Left forelimb (tissue), 1 donor: ENCODE results near the gene ENTREP1.

ENCODE experiments used
- DNase-seq: peaks from one replicate; pipeline ENCODE4 v3.0.0-alpha.2; 2018; ENCODE audit warnings: low spot score

Gene ENTREP1

DNA sequence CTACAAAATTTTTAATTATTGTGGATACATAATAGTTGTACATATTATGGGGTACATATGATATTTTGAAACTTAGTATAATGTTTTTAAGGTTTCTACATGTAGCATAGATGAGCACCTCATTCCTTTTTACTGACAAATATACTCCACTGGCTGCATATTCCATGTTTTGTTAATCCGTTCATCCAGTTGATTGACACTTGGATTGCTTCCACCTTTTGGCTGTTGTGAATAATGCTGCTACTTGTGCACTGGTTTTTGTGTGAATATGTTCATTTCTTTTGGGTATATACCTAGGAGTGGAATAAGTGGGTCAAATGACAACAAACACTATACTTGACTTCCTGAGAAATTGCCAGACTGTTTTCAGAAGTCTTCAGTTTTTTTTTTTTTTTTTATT is 2.8 kb upstream of the ENTREP1 start:
- no peak for DNase-seq

DNA sequence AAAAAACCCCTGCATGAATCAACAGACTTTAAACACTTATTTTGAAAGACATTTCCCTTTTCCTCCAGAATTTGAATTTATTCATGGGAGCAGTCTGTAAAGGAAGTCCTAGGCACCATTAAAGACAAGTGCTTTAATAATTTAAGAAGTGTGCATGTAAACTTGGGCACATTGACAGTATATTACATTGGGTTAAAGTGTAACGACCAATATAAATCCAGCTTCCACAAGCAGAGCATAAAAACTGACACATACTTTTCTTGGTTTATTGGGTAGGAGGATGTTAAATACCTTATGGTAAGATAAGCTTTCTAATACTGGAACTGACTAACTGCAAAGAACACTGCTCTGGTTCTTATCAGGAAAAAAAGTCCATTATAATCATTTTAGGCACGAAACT is 1.2 kb upstream of the ENTREP1 start:
- no peak for DNase-seq

DNA sequence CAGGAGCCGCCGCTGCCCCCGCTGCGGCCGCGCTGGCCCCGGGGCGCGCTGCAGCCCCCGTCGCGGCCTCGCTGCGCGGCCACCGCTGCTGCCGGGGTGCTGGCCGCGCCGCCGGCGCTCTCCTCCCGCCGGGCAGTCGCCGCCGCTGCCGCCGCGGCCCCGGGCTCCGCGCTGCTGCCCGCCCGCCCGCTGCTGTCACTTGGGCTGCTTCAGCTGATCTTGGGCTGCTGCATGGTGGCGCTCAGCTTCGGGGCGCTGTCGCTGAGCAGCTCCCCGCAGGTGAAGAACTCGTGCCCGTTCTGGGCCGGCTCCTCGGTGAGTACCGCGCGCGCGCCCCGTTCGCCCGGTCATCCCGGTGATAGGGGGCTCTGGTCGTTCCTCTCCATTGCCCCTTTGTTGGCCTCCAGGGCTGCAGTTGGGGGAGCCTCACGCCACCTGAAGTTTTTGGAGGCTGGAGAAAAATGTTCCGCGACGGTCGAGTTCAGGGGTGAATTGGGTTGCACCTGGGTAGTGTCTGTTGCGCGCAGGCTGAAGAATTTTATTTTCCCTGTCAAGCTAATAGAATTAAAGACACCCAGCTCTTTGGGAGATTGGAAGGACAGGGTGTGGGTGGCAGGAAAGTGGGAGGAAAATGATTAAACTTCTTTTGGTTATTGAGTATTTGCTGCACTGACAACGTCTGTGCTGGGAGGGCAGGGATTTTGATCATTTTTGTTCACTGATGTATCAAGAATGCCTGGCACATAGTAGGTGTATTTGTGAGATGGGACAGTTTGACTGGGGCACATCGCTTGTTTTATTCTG is 596 bp downstream of the ENTREP1 start:
- DNase-seq = no peak

DNA sequence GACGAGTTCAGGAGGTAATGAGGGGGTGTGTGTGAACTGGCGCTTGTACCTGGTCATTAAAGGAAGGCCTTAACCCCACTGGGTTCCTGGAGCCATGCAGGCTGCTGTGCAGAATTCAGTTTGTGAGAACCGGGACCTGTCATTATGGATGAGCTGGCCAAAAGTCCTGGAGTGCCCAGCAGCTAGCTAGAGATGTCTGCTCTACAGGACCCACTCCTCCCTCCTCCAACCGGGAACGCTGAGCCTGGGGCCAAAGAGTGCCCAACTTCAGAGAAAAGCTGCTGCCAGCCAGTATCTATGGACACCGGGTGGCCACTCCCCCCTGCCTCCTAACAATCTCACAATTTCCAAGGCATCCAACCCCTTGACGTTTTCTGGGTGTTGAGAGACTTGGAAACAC is 1.2 kb downstream of the ENTREP1 start:
- DNase-seq = no peak

DNA sequence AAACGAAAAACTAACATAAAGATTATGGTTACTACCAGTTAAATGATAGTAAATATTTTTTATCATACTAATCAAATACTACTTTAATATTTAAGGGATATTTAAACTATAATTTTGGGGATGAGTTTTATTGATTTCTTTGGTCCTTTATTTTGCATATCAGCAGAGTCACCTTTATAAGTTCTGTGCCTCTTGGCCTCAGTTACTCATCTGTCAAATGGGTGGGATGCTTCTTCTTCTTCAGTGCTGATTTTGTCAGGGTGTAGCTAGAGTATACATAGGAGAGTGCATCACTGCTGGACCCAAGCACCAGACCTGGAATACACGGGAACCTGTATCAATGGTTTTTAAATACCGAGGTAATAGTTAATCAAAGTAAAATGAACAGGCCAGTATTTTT is 5.6 kb downstream of the ENTREP1 start:
- DNase-seq = no peak

DNA sequence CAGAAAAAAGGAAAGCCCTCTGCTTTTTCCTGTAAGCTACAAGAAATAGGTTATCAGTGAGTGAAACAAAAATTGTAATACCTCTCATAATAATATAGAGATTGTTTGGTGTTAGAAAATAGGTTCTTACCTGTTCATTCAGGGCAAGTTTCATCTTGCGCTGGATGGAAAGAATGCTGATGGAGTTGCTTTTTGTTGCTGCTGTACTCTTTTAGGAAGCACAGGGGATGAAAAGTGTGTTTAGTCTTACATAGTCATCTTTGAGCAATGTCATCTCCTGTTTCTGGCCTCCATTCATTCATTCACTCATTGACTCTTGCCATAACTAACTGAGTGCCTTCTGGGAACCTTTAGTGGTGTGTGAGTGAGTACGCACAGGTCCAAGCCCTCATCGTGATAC is 6.4 kb downstream of the ENTREP1 start:
- DNase-seq = no peak

DNA sequence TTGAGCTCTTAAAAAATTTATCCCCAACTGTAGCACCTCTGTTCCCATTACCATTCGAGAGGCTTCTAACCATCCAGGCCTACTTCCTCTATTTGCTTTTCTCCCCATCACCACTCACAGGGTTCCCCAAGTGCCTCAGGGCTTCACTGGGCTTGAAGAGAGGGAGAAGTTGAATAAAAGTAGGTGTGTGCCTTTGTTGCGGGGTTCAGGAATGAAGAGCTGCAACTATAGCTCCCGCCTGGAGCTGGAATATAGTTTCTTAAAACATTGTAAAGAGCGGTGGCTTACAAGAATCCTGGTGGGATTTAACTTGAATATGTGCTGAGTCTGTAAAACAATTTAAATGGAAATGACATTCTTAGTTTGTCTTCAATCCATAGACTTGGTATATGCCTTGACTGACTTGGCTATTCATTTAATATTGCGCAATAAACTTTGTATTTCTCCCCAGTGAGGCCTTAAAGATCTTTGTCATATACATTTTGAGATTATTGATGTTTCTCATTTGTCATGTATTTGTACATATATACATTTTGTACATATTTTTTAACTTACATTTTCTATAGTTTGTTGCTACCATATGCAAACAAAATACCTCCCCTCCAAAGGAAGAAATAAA is 7.2 kb downstream of the ENTREP1 start:
- no peak for DNase-seq

DNA sequence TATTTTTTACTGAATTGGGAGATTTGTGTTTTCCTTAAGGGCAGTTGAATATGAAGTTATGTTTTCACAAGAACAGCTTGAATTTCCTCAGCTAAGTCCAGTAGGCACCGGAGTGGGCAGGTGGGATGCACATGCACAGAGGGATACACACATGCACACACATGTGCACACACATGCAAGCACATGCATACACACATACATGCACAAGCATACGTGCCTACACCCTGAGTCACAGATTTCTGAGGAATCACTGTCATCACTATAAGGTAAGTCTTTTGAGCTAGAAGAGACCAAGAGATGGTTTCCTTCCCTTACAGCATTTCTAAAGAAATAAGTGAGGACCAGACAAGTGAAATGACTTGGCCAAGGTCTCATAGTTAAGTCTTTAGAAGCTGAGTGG is 8.7 kb downstream of the ENTREP1 start:
- DNase-seq = no peak

DNA sequence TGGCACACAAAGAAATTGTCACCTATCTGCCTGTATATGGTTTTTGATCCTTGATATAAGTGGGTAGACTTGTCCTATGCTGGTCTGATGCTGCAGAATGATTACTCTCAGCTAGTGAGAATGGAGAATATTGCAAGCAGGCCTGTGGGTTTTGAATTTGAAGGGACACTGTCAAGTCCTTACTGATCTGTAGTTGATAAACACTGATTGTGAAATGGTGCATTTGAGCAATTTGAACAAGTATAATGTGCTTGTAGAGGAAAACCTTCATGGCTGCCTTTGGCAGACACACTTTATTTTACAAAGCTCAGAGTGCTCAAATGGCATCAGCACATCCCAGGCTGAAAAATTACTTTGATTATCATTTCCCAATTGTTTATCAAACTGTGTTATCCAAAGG is 9.3 kb downstream of the ENTREP1 start:
- DNase-seq = no peak

DNA sequence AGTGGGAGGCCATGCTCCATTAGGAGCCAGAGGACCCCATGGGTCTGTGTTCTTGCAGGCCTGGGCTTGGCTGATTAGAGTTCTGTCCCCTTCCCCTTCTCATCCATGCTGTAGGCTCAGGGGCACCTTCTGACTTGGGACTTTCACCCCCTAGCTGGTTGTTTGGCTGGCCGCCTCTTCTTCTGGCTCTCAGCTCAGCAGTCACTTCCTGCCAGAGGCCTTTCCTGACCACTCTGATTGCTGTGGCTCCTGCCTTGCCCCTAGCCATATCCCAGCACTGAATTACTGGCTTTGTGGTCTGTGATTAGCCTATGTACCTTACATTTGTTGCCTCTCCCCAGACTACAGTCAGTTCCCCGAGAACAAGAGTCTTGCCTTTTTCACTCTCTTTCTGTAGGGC is 14.6 kb downstream of the ENTREP1 start:
- DNase-seq = no peak

DNA sequence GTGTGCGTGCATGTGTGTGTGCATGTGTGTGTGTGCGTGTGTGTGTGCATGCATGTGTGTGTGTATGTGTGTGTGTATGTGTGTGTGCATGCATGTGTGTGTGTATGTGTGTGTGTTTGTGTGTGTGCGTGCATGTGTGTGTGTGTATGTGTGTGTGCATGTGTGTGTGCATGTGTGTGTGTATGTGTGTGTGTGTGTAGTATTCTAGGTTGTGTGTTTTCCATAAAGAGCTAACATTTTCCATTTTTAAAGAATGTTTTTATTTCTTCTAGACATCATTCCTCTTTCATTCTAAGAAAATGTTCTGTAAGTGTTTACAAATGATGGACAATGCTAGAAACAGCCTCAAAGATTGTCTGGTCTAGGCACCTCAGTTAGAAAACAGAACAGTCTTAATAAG is 15.6 kb downstream of the ENTREP1 start:
- no peak for DNase-seq

DNA sequence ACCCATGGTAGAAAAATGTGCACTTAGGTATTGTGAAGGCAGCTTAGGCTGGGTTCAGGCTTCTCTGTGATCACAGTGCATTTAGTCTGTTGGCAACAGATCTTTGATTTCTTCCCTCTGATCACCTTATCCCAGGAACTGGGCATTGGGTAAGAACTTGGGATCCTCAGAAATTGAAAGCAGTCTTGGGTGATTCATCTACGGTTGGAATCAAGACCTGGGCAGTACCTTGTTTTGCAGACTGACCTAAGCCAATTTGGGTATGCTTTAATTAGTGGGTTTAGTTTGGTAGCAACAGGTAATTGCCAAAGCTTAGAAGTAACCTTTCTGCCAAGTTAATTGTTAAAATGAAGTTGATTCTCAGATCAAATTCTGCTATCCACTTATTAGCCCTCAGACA is 17.8 kb downstream of the ENTREP1 start:
- no peak for DNase-seq

DNA sequence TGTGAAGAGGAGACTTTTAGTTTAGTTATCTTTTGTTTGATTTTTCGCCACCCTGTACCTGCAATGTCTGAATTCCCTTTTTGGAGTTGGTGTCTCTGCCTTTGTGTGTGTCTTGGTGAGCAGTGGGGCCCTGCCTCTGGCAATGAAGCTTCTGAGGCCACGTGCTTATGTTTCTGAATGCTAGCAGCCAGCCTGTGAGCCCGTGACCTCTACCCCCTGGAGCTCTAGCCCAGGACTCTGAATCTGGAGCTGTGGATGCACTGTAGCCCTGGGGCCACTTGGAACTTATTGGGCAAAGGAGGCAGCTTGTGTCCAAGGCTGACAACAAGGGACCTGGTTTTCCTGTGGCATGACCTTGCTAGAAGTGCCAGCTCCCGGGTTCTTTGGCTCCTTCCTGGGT is 19.4 kb downstream of the ENTREP1 start:
- DNase-seq = no peak

DNA sequence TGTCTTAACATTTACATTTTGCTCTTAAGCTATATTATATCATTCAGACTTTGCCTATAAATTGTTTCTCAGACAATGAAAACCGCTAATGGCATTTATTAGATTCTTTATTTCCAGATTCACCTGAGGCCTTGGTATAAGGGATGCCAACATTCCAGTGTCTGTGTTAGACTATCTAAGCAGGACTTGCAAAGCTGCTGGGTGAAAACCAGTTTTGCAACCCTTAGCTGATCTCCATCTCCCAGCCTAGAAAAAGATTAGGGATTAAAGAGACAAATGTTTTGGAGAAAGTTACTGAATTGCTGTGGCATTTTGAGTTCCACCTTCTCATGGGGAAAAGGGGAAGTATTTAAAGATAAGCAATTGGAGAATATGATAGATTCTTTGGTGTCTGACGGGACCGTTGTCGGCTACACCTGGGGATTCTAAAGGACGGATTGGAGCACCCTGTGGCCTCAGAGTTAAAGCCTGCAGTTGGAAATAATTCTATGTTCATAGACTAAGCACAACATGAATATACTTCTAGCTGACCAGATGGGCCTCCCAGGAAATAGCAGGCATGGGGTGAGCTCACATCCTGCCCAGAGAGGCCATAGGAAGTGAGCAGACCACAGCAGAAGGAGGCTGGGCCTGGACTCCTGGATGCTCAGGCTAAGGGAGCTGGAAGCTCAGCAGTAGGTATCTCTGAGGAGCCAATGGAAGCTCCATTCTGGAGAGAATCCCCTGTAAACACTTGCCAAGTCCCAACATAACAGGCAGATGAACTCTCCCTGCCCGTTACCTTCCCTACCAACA is 21.8 kb downstream of the ENTREP1 start:
- DNase-seq = no peak

DNA sequence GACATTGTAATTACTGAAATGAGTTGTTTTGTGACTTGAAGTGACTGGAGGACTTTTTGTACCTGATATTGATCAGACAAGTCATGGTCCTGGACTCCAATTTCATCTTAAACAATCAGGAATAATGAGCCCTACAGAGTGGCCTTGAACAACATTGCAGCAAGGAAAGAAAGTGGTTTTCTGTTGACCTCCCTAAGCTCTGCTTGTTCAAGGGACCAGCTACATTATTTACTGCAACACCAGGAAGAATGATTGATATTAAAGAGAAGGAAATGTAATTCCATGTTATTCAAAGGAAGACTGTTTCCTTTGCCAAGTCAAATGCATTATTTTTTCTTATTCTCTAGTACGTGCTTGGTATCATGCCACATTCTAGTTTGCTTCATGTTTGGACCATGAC is 22.6 kb downstream of the ENTREP1 start:
- no peak for DNase-seq

DNA sequence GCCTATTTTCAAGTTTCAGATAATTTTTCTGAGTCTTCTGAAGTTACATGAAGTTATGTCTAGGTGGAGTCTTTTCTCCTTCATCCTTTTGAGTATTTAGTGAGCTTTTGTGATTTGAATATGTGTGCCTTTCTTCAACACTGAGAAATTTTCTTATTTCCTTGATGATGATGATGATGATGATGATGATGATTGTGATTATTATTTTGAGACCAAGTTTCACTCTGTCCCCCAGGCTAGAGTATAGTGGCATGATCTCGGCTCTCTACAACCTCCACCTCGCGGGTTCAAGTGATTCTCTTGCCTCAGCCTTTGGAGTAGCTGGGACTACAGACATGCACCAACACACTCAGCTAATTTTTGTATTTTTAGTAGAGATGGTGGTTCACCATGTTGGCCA is 26.2 kb downstream of the ENTREP1 start:
- DNase-seq = no peak

DNA sequence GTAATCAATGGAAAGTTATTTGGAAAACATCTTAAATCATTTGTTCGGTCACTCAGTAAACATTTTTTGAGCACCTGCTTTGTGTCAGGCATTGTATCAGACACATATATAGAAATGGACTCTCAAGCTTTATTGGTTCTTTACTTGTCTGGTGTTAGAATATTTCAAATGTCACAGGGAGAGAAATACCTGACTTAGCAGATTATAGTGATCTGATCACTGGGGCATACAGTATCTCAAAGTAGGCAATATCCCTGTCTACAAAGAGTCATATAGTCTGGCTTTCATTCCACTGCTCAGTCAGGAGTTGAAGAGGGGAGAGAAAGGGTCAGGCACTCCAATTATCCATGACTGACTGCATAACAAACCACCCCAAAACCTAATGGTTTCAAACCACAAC is 30.2 kb downstream of the ENTREP1 start:
- DNase-seq = no peak

DNA sequence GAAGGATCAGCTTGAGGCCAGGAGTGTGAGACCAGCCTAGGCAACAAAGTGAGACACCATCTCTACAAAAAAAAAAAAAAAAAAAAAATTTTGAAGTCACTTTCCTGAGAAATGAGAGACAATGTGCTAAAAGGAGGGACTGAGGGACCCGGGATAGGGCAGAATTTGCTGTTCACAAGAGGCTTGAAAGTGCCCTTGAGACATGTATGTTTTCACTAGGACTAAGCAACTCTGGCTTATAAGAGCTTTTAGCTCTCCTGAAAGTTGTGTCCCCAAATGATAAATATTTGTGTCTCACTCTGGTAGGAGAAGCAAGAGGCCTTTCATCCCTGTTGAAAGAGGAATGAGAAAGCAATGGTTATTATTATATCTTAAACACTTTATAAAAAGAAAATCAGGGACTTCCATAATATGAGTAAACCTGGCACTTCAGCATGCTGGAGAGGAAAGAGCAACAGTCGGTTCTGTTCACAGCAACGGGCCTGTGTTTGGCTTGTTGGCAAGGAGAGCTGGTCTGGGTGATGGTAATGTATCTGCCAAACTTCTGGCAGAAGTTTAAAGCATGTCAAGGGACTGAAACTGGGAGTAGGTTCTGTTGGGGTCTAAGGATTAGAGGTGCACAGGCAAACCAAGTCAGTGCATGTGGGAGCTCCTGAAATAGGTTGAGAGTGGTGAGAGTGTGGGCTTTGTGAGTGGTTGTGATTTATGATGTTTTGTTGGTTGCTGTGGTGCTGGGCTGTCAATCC is 32.2 kb downstream of the ENTREP1 start:
- DNase-seq = no peak

DNA sequence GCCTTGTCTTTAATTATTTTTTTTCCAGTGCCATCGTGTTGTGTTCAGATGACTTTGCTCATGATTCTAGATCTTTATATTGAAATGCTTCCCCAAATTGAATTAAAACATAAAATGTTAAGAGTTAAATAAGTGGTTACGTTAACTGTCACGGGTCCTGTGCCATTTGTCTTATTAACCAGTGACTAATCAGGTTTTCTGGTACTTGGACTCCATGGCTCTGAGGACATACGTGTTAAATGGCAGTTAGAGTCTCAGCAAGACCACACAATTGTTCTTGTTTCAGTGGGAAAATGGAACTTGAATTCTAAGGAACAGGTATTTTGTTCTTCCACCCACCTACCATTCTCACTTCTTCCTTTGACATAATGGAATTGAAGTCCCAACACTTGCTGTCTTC is 32.8 kb downstream of the ENTREP1 start:
- DNase-seq = no peak

DNA sequence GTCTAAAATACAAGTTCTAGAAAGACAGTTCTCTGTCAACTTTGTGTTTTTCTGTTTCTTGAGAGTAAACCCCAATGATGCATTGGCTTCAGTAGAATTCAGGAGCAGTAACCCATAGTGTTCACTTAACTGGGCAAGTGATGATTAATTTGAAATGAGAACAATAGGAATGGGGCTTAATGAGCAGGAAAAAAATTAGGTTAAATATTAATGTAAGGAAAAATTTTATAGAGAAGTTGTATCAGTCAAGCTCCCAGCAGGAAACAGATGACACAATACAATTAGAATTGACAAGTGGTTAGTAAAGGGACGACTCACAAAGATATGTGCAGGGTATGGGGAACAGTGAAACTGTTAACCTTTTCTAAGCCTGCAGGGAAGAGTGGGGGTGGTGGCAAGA is 38.2 kb downstream of the ENTREP1 start:
- no peak for DNase-seq

DNA sequence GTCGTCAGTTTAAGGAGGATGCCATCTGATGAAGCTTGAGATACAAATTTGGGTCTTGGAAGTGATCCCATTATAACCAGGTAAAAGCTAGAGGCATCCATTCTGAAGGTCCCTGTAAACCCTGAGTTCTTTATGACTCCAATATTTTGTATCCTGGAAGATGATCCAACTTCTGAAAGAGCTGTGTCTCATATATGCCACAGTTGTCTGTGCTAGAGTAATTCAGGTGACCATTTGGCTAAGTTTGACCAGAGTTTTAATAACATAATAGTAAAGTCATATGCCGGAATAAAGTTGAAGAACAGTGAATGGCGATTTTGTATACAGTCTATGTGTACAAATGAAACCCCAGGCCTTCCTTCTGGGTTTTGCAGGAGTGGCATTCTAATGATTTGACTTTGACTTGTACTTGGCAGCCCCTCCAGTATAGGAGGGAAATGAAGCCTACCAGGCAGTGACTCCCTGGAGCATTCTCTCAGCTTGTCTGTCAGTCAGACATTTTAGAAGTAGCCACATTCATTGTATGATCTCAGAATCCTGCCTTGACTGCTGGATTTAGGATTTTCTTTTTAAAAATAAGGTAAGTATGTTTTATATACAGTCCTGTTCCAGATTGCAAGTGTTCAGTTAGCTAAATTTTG is 39.6 kb downstream of the ENTREP1 start:
- no peak for DNase-seq

DNA sequence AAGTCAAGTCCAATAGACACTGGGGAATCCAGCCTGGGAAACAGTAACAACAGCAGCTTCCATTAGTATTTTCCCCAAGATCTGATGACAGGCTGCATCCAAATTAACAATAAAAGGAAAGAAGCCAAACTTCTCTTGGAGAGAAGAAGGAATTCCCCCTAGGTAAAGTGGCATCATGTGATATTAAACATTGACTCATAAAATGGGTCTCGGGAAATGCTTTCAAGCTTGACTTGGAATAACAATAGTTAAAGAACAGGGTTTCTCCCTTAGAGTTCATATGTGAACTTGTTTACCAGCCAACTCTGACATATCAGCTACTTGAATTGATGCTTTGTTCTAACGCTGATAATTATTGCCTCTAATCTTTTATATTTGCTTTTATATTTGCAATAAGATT is 45.4 kb downstream of the ENTREP1 start:
- no peak for DNase-seq
